ENCODE results near the gene SLC6A6. TPM values are rescaled to one million over a fixed set of nuclear protein-coding genes. Genes with fewer than 3 reads are reported as not detected.
A peak's percentile ranks its signal among the peaks of the same experiment; 100 is the strongest.

The SLC6A6 gene
- total RNA-seq (10 to 100 TPM; 15.6 to 36.7 (median 28.0) TPM), polyA plus RNA-seq (1 to 10 TPM; 3.0 to 6.8 (median 4.9) TPM)
- long read RNA-seq, donor 1: 0 reads
- long read RNA-seq, donor 2: 0 reads
- long read RNA-seq, donor 3: 0 reads
- long read RNA-seq, donor 4: 0 reads
- long read RNA-seq, donor 5, full-length matches to known transcripts: 1 of 1 reads
- long read RNA-seq, donor 5, partial matches to known transcripts: 0 of 1 reads
- long read RNA-seq, donor 5, other reads (novel, unspliced or antisense): 0 of 1 reads
- long read RNA-seq, donor 6: 0 reads
- long read RNA-seq, donor 7: 0 reads
- long read RNA-seq, donor 8: 0 reads
- long read RNA-seq, donor 9: 0 reads
- long read RNA-seq, donor 10: 0 reads

- DNase-seq: peak; percentile 98
- intact Hi-C loops (cut with DNase I; ENCODE audit: low total_unique reads): loop anchor here (10.0 kb wide), 1 partner anchor 52 kb away; no protein-coding TSS in a partner anchor
- Histone ChIP-seq H3K9me3 (no peaks in the 10 kb centered on the region), H3K27me3 (no peaks in the 10 kb centered on the region), H3K36me3 (peaks cover 0 to 3% (median under 1%) of the 10 kb centered on the region in 4 donors), H3K4me3 (peak within 1 kb of the TSS; percentile 61 to 87 (median 82)), H3K4me1 (peaks cover 39 to 65% (median 48%) of the 10 kb centered on the region in 4 donors), H3K27ac (peak within 1 kb of the TSS; percentile 91 to 95 (median 93))
- TF ChIP-seq POLR2A (IDR thresholded peaks at IDR 0.05) (no peak), EP300 (IDR thresholded peaks at IDR 0.05) (no peak), CTCF (IDR thresholded peaks at IDR 0.05) (peak in 4 of 7 experiments; percentile 18 to 79 (median 48)), POLR2AphosphoS5 (IDR thresholded peaks at IDR 0.05) (peak; percentile 74 to 76 (median 76))
- WGBS, 5 donors: 0 to 1% (median 1%) methylated on average over 12 to 59 of the region's 59 CpGs
These were observed at the start of gene SLC6A6 for GRCh38 chr3:14402304-14402811. Gene SLC6A6, plus strand, starts transcription at chr3:14402606. Its CDS starts 41,029 bp downstream, at chr3:14443635.

DNA sequence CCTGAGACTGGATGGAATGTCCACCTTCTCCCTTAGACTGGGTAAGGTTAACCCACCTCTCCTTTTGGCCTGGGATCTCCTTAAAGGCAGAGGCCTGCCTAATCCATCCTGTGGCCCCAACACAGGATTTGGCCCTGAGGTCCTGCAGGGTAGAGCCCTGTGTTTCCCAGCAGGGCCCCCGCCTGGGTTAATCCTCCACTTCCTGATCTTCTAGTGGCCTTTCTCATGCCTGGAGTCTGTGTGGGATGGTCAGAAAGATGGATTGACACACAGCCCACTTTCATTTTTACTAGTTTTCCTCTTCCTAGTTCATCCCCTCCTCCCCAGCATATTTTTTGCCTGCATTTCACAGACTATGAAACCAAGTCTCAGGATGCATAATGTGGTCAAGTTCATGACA is 48.9 kb upstream of the SLC6A6 start:
- no peak for DNase-seq
- no peak overlapping the region for H3K27ac ChIP-seq
- H3K4me3 ChIP-seq: no peak overlapping the region
- H3K27me3 ChIP-seq: no peaks in the 10 kb centered on the region
- TF ChIP-seq POLR2AphosphoS5 (IDR thresholded peaks at IDR 0.05) (no peak), EP300 (IDR thresholded peaks at IDR 0.05) (no peak), CTCF (IDR thresholded peaks at IDR 0.05) (no peak), POLR2A (IDR thresholded peaks at IDR 0.05) (no peak)
- H3K9me3 ChIP-seq: no peaks in the 10 kb centered on the region
- H3K4me1 ChIP-seq: peaks cover 6 to 7% (median 7%) of the 10 kb centered on the region in 4 donors
- H3K36me3 ChIP-seq: no peaks in the 10 kb centered on the region
- intact Hi-C loops (cut with DNase I; ENCODE audit: low total_unique reads): no loop called here
- WGBS, 5 donors: 67 to 90% (median 78%) methylated on average over 1 of the region's 1 CpG

DNA sequence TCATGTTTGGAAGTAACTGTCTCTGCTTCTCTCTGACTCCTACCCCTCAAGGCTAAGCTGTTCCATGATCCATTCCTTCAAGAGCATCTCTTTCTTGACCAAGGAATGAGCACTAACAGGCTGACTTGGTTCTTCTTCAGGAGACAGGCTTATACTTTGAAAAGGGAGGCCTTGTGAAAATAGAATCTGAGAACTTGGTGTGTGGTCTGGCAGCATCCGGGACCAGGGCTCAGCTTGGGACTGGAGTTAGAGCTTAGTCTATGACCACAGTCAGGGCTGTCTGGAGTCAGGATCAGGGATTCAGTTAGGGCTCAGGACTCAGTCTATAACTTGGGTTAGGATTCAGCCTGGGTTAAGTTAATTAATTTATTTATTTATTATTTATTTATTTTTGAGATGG is 44.9 kb upstream of the SLC6A6 start:
- Histone ChIP-seq H3K9me3 (no peaks in the 10 kb centered on the region), H3K36me3 (no peaks in the 10 kb centered on the region), H3K27ac (peak overlapping the region in 2 of 5 donors; percentile 60 to 73), H3K4me1 (peaks cover 12 to 18% (median 16%) of the 10 kb centered on the region in 4 donors), H3K4me3 (no peak overlapping the region), H3K27me3 (no peaks in the 10 kb centered on the region)
- DNase-seq: no peak
- intact Hi-C loops (cut with DNase I; ENCODE audit: low total_unique reads): no loop called here
- WGBS, 5 donors: 67 to 90% (median 74%) methylated on average over 1 of the region's 1 CpG
- TF ChIP-seq POLR2AphosphoS5 (IDR thresholded peaks at IDR 0.05) (no peak), POLR2A (IDR thresholded peaks at IDR 0.05) (no peak), CTCF (IDR thresholded peaks at IDR 0.05) (no peak), EP300 (IDR thresholded peaks at IDR 0.05) (no peak)

GRCh38 chr3:14358426-14359211 is 43.8 kb upstream of the SLC6A6 start:
- Histone ChIP-seq H3K36me3 (no peaks in the 10 kb centered on the region), H3K4me3 (no peak overlapping the region), H3K27ac (peak overlapping the region; percentile 0 to 76 (median 71)), H3K27me3 (no peaks in the 10 kb centered on the region), H3K9me3 (no peaks in the 10 kb centered on the region), H3K4me1 (peaks cover 12 to 22% (median 16%) of the 10 kb centered on the region in 4 donors)
- WGBS, 5 donors: 19 to 46% (median 39%) methylated on average over 23 to 26 of the region's 26 CpGs
- DNase-seq: peak; percentile 86
- intact Hi-C loops (cut with DNase I; ENCODE audit: low total_unique reads): no loop called here
- TF ChIP-seq CTCF (IDR thresholded peaks at IDR 0.05): no peak
- peak in 2 of 3 donors; percentile 58 to 67 for TF ChIP-seq POLR2AphosphoS5 (IDR thresholded peaks at IDR 0.05)
- TF ChIP-seq POLR2A (IDR thresholded peaks at IDR 0.05): no peak
- TF ChIP-seq EP300 (IDR thresholded peaks at IDR 0.05): no peak

Data from stomach (tissue), 19 donors.